GM12873 (cell line): ENCODE results near the gene SAG.

ENCODE experiments used
- TF ChIP-seq, protein P1 (sequence below): IDR thresholded peaks from 2 replicates; pipeline ENCODE4 v1.5.1; 2012; ENCODE audit warnings: low read depth, mild to moderate bottlenecking, moderate library complexity, low read length, control low read depth; ENCODE audit not compliant: insufficient read depth; ENCODE audit errors: missing control alignments

SAG gene

GRCh38 chr2:233380132-233380895 lies 72.7 kb downstream of the SAG start:
- TF ChIP-seq, protein P1, sequence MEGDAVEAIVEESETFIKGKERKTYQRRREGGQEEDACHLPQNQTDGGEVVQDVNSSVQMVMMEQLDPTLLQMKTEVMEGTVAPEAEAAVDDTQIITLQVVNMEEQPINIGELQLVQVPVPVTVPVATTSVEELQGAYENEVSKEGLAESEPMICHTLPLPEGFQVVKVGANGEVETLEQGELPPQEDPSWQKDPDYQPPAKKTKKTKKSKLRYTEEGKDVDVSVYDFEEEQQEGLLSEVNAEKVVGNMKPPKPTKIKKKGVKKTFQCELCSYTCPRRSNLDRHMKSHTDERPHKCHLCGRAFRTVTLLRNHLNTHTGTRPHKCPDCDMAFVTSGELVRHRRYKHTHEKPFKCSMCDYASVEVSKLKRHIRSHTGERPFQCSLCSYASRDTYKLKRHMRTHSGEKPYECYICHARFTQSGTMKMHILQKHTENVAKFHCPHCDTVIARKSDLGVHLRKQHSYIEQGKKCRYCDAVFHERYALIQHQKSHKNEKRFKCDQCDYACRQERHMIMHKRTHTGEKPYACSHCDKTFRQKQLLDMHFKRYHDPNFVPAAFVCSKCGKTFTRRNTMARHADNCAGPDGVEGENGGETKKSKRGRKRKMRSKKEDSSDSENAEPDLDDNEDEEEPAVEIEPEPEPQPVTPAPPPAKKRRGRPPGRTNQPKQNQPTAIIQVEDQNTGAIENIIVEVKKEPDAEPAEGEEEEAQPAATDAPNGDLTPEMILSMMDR: no peak

- TF ChIP-seq, protein P1: no peak
Observed at GRCh38 chr2:233380995-233381637, 73.5 kb downstream of the SAG start.

DNA sequence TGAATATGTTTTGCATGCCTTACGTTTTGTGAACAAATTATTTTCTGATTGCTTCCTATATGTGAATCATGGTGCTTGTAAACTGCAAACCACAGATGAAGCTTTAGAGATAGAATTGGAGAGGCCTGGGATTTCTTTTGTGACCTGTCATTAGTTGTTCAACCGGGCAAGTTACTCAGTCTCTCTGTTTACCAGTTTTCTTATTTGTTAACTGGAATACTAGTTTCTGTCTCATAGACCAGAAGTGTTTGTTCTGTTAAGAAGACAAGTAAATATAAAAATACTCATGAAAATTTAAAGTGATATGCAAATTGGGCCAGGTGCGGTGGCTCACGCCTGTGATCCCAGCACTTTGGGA lies 74.0 kb downstream of the SAG start:
- TF ChIP-seq, protein P1: no peak

- TF ChIP-seq, protein P1: peak; percentile 60
Observed at GRCh38 chr2:233384015-233384414, 76.4 kb downstream of the SAG start.

DNA sequence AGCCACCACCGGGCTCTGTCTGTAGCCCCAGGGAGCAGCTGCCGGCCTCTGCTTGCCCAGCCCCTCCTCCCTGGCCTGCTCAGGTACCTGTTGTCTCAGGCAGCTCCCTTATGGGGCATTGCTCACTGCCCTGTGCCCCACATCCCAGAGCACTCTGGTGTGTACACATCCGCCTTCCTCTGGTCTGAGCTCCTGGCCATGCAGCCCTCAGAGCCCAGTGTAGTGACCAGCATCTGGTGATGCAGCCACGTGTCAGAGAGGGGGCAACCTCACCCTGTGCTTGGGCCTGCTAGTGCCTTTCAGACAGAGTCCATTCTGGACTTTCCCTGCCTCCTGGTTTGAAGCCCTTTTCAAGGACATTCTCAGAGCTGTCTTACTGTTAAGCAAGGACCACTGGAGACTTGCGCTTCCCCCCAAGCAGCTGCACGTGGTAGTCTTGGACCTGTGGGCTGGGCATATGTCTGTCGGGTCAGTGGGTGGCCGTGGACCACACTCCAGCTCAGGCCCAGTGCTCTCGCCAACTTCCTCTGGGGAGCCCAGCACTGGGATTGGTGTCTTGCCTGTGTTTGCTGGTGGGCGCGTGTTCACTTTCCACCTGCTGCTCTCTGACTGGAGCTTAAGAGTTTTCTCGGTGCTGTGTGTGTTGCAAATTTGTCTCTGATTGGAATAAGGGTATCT lies 77.3 kb downstream of the SAG start:
- TF ChIP-seq, protein P1: no peak

DNA sequence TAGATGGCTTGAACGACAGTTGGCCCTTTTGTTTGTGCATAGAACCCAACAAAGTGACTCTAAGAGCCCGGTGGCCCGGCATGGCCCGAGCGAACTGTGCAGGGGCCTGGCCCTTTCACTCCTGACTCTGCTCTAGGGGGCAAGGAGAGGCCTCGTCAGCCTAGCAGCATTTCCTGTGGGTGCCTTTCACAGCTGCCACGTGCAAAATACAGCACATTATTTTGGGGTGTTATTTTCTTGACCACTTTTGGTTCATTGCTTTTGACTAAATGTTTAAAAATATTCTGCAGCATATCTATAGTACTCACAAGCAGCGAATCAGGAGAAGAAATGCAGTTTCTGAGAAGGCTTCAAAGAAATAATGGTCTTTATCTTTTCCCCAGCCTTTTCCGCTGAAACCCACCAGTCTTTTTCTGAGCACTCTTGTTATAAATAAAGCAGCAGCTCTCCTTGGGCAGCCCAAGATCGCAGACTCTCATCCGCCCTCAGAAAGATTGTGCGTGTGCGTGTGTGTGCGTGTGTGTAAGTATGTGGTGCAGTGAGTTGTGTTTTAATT lies 78.0 kb downstream of the SAG start:
- TF ChIP-seq, protein P1: no peak
